GM18861 (cell line): ENCODE data around the gene NELL1.

Experiments
- ATAC-seq: cut with Tn5 transposase; IDR thresholded peaks from one replicate; pipeline ENCODE4 v1.9.1; 2021; ENCODE audit not compliant: unreplicated experiment

Gene NELL1

GRCh38 chr11:21405422-21405821 is 736.0 kb downstream of the NELL1 start:
- no peak for ATAC-seq

GRCh38 chr11:21410513-21410912 is 741.1 kb downstream of the NELL1 start:
- ATAC-seq = no peak

- no peak for ATAC-seq
Measured at GRCh38 chr11:21411104-21411503, 741.7 kb downstream of the NELL1 start.

GRCh38 chr11:21411597-21411996 is 742.2 kb downstream of the NELL1 start:
- ATAC-seq = no peak

GRCh38 chr11:21412652-21413383 is 743.4 kb downstream of the NELL1 start:
- ATAC-seq = no peak

- ATAC-seq = no peak
Measured at GRCh38 chr11:21414953-21415352, 745.6 kb downstream of the NELL1 start.

- ATAC-seq = no peak
Measured at GRCh38 chr11:21415606-21416005, 746.2 kb downstream of the NELL1 start.

- ATAC-seq = no peak
Measured at GRCh38 chr11:21421711-21422329, 752.4 kb downstream of the NELL1 start.

- no peak for ATAC-seq
Measured at GRCh38 chr11:21426931-21427330, 757.5 kb downstream of the NELL1 start.

GRCh38 chr11:21427726-21428125 is 758.3 kb downstream of the NELL1 start:
- ATAC-seq = no peak

- ATAC-seq = no peak
Measured at GRCh38 chr11:21428796-21429195, 759.4 kb downstream of the NELL1 start.

GRCh38 chr11:21429401-21429800 is 760.0 kb downstream of the NELL1 start:
- ATAC-seq = no peak

GRCh38 chr11:21430537-21430936 is 761.2 kb downstream of the NELL1 start:
- no peak for ATAC-seq

GRCh38 chr11:21446939-21447590 is 777.7 kb downstream of the NELL1 start:
- peak; percentile 78 for ATAC-seq

- ATAC-seq = no peak
Measured at GRCh38 chr11:21447871-21448270, 778.5 kb downstream of the NELL1 start.

GRCh38 chr11:21456186-21456585 is 786.8 kb downstream of the NELL1 start:
- no peak for ATAC-seq

GRCh38 chr11:21460082-21460481 is 790.7 kb downstream of the NELL1 start:
- no peak for ATAC-seq

GRCh38 chr11:21461701-21462100 is 792.3 kb downstream of the NELL1 start:
- ATAC-seq = no peak

GRCh38 chr11:21464601-21465193 is 795.3 kb downstream of the NELL1 start:
- ATAC-seq = peak; percentile 81

GRCh38 chr11:21465203-21465602 is 795.8 kb downstream of the NELL1 start:
- peak; percentile 44 for ATAC-seq

- no peak for ATAC-seq
Measured at GRCh38 chr11:21465920-21466319, 796.5 kb downstream of the NELL1 start.

GRCh38 chr11:21470521-21470920 is 801.1 kb downstream of the NELL1 start:
- ATAC-seq = no peak
